HCT116 (cell line): ENCODE data around the gene CBR1. TPM values are rescaled to one million over a fixed set of nuclear protein-coding genes. Genes with fewer than 3 reads are reported as not detected.
A peak's percentile ranks its signal among the peaks of the same experiment; 100 is the strongest.

Experiments
- ATAC-seq: fragments of 200-7000 bp; cut with Tn5 transposase; 2 replicates; pipeline ENCODE4 v1.9.1; 2020; ENCODE audit warnings: mild to moderate bottlenecking, moderate library complexity
- BruUV-seq: library from RNA; stranded (reverse); fragments of 400-500 nt; replicated peaks from 2 replicates; lab custom pipeline; 2021; lab: Mats Ljungman, UMichigan
- CTCF ChIA-PET: fragments of 300-600 bp; sonication (Branson Sonifier 250); formaldehyde crosslinking; loops from one replicate; lab custom pipeline; 2021; ENCODE audit warnings: antibody characterized with exemption; lab: Charles Lee
- POLR2A ChIA-PET: fragments of 300-600, 350-600 bp; sonication (Branson Sonifier 250); formaldehyde crosslinking; loops from one replicate; lab custom pipeline; 2021; ENCODE audit warnings: antibody characterized with exemption; lab: Charles Lee
- RAD21 ChIA-PET, 2 experiments: fragments of 300-600 bp; sonication (Branson Sonifier 250); formaldehyde crosslinking; loops; one replicate each; lab custom pipeline; 2023; ENCODE audit warnings: low total read pairs in 2 of 2; ENCODE audit not compliant: uncharacterized antibody in 2 of 2, unreplicated experiment in 2 of 2, low non-redundant PET in 1 of 2; lab: Charles Lee
- DNase-seq: peaks from one replicate; pipeline ENCODE4 v3.0.0-alpha.2; 2010; ENCODE audit warnings: low read depth, low spot score
- H2AFZ ChIP-seq: fragments of 200-600 bp; shearing (Covaris generic), sonication (generic); 2 replicates; pipeline ENCODE4 v1.6.1; 2017; ENCODE audit warnings: low read depth, mixed run types, mixed read lengths, antibody characterized with exemption, low read length; ENCODE audit not compliant: poor library complexity, severe bottlenecking
- H3K27ac ChIP-seq: 2 replicates; pipeline ENCODE4 v1.5.1; 2012; ENCODE audit warnings: low read depth, low read length
- H3K27me3 ChIP-seq: fragments of 200-600 bp; sonication (generic); 2 replicates; pipeline ENCODE4 v1.6.1; 2016; ENCODE audit warnings: mixed run types, low read length, mixed read lengths; ENCODE audit not compliant: insufficient read depth
- H3K36me3 ChIP-seq, 2 experiments: fragments of 200-500 bp in 1 of 2; fragments of 200-600 bp in 1 of 2; sonication (Bioruptor generic) in 1 of 2; sonication (generic) in 1 of 2; 2 replicates each; pipeline versions ENCODE4 v1.5.1 to v1.6.1; 2014 to 2016; ENCODE audit warnings: low read length in 2 of 2, inconsistent platforms in 1 of 2, mixed read lengths in 1 of 2, mixed run types in 1 of 2; ENCODE audit not compliant: insufficient read depth in 2 of 2, control insufficient read depth in 1 of 2
- H3K4me1 ChIP-seq, 2 experiments: fragments of 200-600 bp in 1 of 2; sonication (generic) in 1 of 2; 2 replicates each; pipeline versions ENCODE4 v1.5.1 to v1.6.1; 2012 to 2017; ENCODE audit warnings: low read length in 2 of 2, inconsistent platforms in 1 of 2, mild to moderate bottlenecking in 1 of 2, mixed read lengths in 1 of 2, mixed run types in 1 of 2, moderate library complexity in 1 of 2; ENCODE audit not compliant: insufficient read depth in 2 of 2, control insufficient read depth in 1 of 2
- H3K4me2 ChIP-seq: fragments of 200-600 bp; sonication (generic); 2 replicates; pipeline ENCODE4 v1.6.1; 2017; ENCODE audit warnings: mixed run types, low read length, mixed read lengths
- H3K4me3 ChIP-seq, 2 experiments: fragments of 200-600 bp in 1 of 2; sonication (generic) in 1 of 2; replicated peaks in 1 of 2; 2 replicates each; pipeline ENCODE4 v1.5.1; 2011 to 2016; ENCODE audit warnings: low read length in 2 of 2, control low read depth in 1 of 2, low read depth in 1 of 2, mild to moderate bottlenecking in 1 of 2, mixed read lengths in 1 of 2, mixed run types in 1 of 2
- H3K79me2 ChIP-seq: fragments of 200-600 bp; sonication (generic); 2 replicates; pipeline ENCODE4 v1.6.1; 2017; ENCODE audit warnings: mild to moderate bottlenecking, mixed run types, low read length, moderate library complexity, mixed read lengths; ENCODE audit not compliant: insufficient read depth
- H3K9ac ChIP-seq: fragments of 200-600 bp; sonication (generic); 2 replicates; pipeline ENCODE4 v1.6.1; 2016; ENCODE audit warnings: low read length, mixed read lengths
- H3K9me2 ChIP-seq: fragments of 200-600 bp; sonication (generic), shearing (Covaris generic); 2 replicates; pipeline ENCODE4 v1.6.1; 2017; ENCODE audit warnings: mixed run types, mild to moderate bottlenecking, moderate library complexity; ENCODE audit not compliant: insufficient read depth
- H3K9me3 ChIP-seq, 2 experiments: fragments of 200-500 bp in 1 of 2; fragments of 200-600 bp in 1 of 2; sonication (Bioruptor generic) in 1 of 2; sonication (generic) in 1 of 2; 2 replicates each; pipeline ENCODE4 v1.6.1; 2014 to 2017; ENCODE audit warnings: low read length in 2 of 2, mixed read lengths in 2 of 2, inconsistent platforms in 1 of 2, low read depth in 1 of 2, mild to moderate bottlenecking in 1 of 2, mixed run types in 1 of 2, moderate library complexity in 1 of 2; ENCODE audit not compliant: control insufficient read depth in 1 of 2, insufficient read depth in 1 of 2
- H4K20me1 ChIP-seq: fragments of 200-600 bp; sonication (generic), shearing (Covaris generic); 2 replicates; pipeline ENCODE4 v1.6.1; 2017; ENCODE audit warnings: mixed run types, mild to moderate bottlenecking, moderate library complexity; ENCODE audit not compliant: insufficient read depth
- CEBPB ChIP-seq: IDR thresholded peaks from 2 replicates; pipeline ENCODE4 v1.6.1; 2012; ENCODE audit warnings: low read depth
- CTCF ChIP-seq, 3 experiments: fragments of 200-600 bp in 1 of 3; sonication (generic) in 1 of 3; IDR thresholded peaks in 2 of 3; conservative IDR thresholded peaks in 1 of 3; 2 replicates each; pipeline ENCODE4 v1.5.1; 2012 to 2017; ENCODE audit warnings: low read depth in 2 of 3, low read length in 2 of 3, antibody characterized with exemption in 1 of 3, borderline replicate concordance in 1 of 3, control low read depth in 1 of 3, mild to moderate bottlenecking in 1 of 3, mixed read lengths in 1 of 3, mixed run types in 1 of 3, moderate library complexity in 1 of 3; ENCODE audit not compliant: insufficient read depth in 1 of 3
- EGR1 ChIP-seq: IDR thresholded peaks from 2 replicates; pipeline ENCODE4 v1.6.1; 2012; ENCODE audit warnings: low read depth
- FOSL1 ChIP-seq: IDR thresholded peaks from 2 replicates; pipeline ENCODE4 v1.6.1; 2012; ENCODE audit warnings: low read depth
- intact Hi-C: fragments of 100-400 bp; cut with micrococcal nuclease; formaldehyde crosslinking; loops from 2 replicates; pipeline ENCODE4 v1.10.0; 2022
- total RNA-seq: library from RNA; stranded (reverse); gene quantifications from one replicate; pipeline ENCODE4 v1.2.1, GENCODE V29; 2021; ENCODE audit not compliant: unreplicated experiment

CBR1 gene
- total RNA-seq, 1 experiment from 2014 or later, result 0.91 TPM

DNA sequence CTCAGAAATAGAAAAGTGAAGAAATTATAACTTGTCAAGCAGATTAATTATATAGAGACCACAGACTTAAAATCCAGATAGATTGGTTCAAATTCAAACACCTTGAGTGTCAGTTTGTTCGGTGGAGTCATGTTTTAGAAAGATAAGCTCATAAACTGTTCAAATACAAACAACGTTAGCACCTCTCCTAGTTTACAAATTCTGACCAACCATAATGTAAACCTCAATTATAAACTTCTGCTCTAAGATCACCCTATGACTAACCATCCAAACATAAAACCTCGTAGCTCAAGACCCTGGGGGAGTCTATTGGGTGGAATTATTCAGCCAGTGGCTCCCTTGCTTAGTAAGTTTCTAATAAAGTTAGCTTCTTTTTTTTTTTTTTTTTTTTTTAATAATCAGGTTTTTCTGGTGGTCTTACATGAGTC lies 12.4 kb downstream of the CBR1 start:
- Histone ChIP-seq H3K36me3 (no peaks in the 10 kb centered on the region), H3K4me1 (no peaks in the 10 kb centered on the region), H2AFZ (no peak overlapping the region), H3K9me3 (no peaks in the 10 kb centered on the region), H3K27me3 (no peaks in the 10 kb centered on the region), H3K4me2 (no peak overlapping the region), H3K9ac (no peak overlapping the region), H3K79me2 (no peaks in the 10 kb centered on the region), H4K20me1 (no peaks in the 10 kb centered on the region), H3K4me3 (no peak overlapping the region), H3K9me2 (no peaks in the 10 kb centered on the region), H3K27ac (no peak overlapping the region)
- intact Hi-C loops, result no loop called here
- BruUV-seq, result no TSS peak
- RAD21 ChIA-PET, result no interaction called here
- no peak for DNase-seq
- POLR2A ChIA-PET, result interaction anchor here (0.6 kb wide), 1 partner anchor 23 kb away, joined by 3 read pairs; no protein-coding TSS in a partner anchor
- TF ChIP-seq EGR1 (no peak), FOSL1 (no peak)
- CTCF ChIA-PET, result interaction anchor here (0.8 kb wide), 1 partner anchor 22 kb away, joined by 4 read pairs; the partner anchor contains the start of gene SETD4
- ATAC-seq, result no peak

DNA sequence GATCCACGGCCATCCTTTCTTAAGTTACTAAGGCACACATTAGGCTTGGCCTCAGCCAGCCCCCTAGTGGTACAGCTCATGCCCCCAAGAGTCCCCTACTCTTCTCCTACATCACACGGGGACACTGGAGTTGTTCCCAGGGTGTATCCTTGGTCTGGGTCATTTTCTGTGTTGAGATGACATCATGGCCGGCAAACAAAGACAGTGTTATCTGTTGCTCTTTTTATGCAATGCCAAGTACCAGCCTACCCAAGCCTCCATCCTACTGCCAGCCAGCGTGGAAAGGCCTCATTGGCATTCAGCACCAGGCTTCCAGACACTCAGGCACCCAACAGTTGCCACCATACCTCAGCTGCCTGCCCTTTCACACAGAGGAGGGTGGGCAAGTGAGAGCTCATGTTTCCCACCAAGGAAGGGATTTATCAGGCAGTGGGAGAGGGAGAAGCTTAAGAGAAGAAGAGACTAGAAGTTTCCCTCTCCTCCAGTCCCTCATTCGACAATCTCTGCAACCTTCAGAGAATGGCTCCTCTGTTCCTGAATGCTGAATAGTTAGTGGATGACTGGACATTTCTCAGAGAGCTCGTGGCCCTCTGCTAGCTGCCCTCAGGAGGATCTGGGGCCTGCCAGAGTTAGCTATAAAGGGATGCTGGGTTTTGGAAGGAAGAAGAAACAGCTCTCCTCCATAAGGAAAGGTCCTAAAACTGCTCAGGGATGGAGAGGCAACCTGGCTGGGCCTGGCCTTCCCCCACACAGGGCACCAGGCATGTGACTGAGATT lies 17.7 kb downstream of the CBR1 start:
- TF ChIP-seq CEBPB, result no peak
- peak in 2 of 3 experiments; percentile 16 to 36; a peak in 2 of 6 replicates for TF ChIP-seq CTCF (IDR thresholded peaks at IDR 0.05 in 2 of 3, conservative IDR thresholded peaks at IDR 0.05 in 1 of 3; ENCODE audit: borderline replicate concordance in 1 of 3, insufficient read depth in 1 of 3, low read depth in 2 of 3, low read length in 2 of 3)
- Histone ChIP-seq H3K9me2 (no peaks in the 10 kb centered on the region), H3K9ac (no peak overlapping the region), H3K27me3 (no peaks in the 10 kb centered on the region), H3K9me3 (no peaks in the 10 kb centered on the region), H3K4me2 (no peak overlapping the region), H3K36me3 (no peaks in the 10 kb centered on the region), H3K4me1 (no peaks in the 10 kb centered on the region), H3K79me2 (no peaks in the 10 kb centered on the region), H2AFZ (no peak overlapping the region), H3K4me3 (no peak overlapping the region), H3K27ac (no peak overlapping the region), H4K20me1 (no peaks in the 10 kb centered on the region)
- ATAC-seq (peak; percentile 72), DNase-seq (no peak)
- ChIA-PET RAD21 (no interaction called here), POLR2A (no interaction called here), CTCF (no interaction called here)
- intact Hi-C loops, result no loop called here
- no TSS peak for BruUV-seq
